ENCODE measurements around the gene AFF4.
"Not testable (repeated sequence)": the region's sequence is repeated elsewhere in the genome, so short reads cannot be mapped to it uniquely, and the experiment has no call there.

Gene AFF4, protein sequence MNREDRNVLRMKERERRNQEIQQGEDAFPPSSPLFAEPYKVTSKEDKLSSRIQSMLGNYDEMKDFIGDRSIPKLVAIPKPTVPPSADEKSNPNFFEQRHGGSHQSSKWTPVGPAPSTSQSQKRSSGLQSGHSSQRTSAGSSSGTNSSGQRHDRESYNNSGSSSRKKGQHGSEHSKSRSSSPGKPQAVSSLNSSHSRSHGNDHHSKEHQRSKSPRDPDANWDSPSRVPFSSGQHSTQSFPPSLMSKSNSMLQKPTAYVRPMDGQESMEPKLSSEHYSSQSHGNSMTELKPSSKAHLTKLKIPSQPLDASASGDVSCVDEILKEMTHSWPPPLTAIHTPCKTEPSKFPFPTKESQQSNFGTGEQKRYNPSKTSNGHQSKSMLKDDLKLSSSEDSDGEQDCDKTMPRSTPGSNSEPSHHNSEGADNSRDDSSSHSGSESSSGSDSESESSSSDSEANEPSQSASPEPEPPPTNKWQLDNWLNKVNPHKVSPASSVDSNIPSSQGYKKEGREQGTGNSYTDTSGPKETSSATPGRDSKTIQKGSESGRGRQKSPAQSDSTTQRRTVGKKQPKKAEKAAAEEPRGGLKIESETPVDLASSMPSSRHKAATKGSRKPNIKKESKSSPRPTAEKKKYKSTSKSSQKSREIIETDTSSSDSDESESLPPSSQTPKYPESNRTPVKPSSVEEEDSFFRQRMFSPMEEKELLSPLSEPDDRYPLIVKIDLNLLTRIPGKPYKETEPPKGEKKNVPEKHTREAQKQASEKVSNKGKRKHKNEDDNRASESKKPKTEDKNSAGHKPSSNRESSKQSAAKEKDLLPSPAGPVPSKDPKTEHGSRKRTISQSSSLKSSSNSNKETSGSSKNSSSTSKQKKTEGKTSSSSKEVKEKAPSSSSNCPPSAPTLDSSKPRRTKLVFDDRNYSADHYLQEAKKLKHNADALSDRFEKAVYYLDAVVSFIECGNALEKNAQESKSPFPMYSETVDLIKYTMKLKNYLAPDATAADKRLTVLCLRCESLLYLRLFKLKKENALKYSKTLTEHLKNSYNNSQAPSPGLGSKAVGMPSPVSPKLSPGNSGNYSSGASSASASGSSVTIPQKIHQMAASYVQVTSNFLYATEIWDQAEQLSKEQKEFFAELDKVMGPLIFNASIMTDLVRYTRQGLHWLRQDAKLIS

DNA sequence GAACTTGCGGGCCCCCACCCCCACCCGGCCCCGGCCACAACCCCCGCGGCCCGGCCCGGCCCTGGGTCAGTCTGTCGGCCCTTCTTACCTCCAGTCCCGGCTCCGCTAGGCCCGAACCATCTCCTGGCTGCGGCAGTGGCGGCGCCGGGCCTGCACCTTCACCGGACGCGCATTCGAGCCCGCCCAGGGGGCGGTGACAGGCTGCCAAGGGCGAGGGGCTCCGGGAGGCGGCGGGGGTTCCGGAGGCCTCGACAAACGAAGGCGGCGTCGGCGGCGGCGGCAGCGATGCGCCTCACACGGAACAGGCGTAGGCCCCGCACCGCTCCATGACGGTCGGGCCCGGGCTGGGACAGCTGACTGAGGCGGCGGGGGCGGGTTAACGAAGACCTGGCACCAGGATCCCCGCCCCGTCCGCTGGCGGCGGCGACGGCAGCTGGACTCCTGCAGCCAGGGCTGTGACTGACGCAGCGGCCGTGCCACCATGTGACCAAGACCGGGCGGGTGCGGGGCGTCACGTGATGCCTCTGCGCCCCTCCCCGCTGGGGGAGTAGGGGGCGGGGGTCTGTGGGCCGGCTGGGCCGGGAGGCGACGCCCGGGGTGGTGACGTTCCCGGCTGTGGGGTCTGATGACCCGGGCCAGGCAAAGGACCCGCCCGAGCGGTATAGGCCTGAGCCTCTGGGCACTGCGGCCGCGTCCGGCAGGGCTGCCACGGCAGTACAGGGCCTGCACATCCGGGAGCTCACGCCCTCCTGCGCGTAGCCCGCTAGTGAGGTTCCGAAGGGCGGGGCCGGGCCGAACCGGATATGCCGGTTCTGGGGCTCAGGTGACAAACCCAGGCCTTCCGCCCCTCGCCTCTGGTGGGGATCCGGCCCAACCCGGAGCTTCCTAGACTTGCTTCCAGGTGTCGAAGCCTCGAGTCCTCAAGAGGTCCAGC, at the start of gene AFF4:
Gene AFF4 (minus strand): TSS at position 464 of the 934 bp plus-strand sequence. CDS start 26,445 bp downstream, outside the sequence.
- DNase-seq (ENCODE audit: low read depth), result peak; percentile 72

DNA sequence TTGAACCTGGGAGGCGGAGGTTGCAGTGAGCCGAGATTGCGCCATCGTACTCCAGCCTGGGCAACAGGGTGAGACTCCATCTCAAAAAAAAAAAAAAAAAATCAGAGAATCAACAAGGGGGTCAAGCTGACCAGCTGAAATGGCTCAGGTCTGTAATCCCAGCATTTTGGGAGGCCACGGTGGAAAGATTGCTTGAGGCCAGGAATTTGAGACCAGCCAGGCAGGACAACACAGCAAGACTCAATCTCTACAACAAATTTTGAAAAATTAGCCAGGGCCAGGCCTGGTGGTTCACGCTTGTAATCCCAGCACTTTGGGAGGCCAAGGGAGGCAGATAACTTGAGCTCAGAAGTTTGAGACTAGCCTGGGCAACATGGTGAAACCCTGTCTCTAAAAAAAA, 45.0 kb upstream of the AFF4 start:
- not testable (repeated sequence) for DNase-seq (ENCODE audit: low read depth)

DNA sequence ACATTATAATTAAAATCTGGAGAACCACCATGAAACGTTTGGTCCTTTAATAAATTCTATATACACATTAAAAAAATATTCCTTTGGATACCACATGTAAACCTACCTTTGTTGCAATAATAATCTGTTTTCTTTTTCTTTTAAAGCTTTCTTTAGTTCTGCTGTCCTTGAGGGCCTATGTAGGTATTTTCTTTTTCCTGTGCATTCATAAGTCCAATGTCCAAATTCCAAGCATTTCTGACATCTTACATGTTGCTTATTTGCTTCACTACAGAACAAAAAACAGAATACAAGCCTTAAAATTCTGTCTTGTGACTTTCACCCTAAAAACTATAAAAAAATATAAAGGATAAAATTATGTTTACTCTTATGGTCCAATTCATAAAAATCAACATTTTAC, 43.2 kb upstream of the AFF4 start:
- no peak for DNase-seq (ENCODE audit: low read depth)

DNA sequence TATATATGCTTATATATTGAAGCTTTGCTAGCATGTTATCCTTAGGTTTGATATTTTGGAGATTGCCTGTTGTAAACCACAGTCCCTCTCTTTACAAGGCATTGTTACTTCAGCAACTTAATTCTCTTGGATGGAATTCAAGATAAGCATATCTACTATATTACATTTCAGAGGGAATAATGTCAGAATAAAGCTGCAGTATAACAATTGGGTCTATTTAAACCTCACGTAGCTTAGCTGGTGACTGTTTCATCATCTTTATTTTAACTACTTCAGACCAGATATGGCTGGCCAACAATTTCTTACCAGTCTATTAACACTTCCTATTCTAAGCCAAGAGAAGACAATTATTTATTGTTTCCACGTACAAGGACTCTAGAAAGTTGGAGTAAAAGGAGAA, 35.8 kb upstream of the AFF4 start:
- no peak for DNase-seq (ENCODE audit: low read depth)

DNA sequence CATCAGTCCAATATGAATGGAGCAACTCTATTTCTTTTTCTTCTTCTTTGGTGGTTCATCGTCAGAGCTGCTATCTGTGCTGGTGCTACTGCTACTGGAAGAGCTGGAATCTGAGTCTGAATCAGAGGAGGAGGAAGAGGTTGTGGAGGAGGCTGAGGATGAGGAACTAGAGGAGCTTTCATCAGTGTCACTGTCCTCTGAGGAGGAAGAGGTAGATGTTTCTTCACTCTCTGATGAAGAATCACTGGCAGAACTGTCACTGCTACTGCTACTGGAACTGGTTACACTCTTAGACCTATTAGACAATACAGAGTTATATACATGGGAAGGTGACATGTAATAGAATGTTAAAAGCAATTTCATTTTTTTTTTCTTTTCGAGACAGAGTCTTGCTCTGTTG, 35.1 kb upstream of the AFF4 start:
- no peak for DNase-seq (ENCODE audit: low read depth)

DNA sequence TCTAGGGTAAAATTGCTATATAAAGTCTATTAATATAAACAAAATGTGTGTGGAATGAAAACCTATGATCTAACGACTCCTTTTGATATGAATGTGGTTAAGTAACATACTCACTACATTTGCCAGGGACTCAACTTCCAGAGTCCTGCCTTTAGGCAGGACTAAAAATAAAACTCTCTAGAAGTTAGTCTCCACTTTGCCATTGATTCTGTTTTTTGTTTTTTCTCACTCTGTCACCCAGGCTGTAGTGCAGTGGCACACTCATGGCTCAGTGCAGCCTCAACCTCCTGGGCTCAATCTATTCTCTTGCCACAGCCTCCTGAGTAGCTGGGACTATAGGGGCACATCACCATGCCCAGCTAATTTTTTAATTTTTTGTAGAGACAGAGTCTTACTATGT, 32.9 kb upstream of the AFF4 start:
- DNase-seq (ENCODE audit: low read depth), result no peak

DNA sequence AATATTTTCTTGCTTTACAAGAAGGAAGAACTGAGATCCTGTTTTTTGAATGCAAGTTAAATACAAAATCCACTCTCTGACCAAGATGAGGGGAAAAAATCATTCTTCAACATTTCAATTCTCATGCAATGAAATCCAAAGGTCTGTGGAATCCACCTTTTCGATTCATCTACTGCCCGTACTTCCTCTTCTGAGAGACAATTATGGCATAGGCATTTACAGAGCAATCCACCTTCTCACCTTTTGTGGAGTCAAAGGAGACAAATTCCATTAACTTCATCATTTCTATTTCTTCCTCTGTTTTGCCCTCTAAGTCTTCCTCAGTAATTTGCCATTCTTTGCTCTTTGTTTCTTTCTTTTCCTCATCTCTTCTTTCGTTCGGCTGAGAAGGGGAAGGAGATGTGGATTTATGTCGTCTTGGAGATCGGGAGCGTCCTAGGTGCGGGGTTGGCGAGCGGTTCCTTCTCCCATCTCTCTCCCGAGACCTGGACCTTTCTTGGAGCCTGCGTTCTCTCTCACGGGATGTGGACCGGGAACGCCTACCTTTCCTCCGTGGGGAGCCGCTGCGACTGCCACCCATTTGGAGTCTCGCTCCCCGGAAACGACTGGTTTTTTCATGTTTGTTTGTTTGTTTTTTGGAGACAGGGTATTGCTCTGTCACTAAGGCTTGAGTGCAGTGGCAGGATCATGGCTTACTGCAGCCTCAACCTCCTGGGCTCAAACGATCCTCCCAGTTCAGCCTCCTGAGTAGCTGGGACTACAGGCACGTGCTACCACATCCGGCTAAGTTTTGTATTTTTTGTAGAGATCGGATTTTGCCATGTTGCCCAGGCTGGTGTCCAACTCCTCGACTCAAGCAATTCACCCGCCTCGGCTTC, 24.3 kb upstream of the AFF4 start:
- no peak for DNase-seq (ENCODE audit: low read depth)

DNA sequence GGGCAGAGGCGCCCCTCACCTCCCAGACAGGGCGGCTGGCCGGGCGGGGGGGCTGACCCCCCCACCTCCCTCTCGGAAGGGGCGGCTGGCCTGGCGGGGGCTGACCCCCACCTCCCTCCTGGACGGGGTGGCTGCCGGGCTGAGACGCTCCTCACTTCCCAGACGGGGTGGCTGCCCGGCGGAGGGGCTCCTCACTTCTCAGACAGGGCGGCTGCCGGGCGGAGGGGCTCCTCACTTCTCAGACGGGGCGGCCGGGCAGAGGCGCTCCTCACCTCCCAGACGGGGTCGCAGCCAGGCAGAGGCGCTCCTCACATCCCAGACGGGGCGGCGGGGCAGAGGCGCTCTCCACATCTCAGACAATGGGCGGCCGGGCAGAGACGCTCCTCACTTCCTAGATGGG, 19.5 kb upstream of the AFF4 start:
- not testable (repeated sequence) for DNase-seq (ENCODE audit: low read depth)

DNA sequence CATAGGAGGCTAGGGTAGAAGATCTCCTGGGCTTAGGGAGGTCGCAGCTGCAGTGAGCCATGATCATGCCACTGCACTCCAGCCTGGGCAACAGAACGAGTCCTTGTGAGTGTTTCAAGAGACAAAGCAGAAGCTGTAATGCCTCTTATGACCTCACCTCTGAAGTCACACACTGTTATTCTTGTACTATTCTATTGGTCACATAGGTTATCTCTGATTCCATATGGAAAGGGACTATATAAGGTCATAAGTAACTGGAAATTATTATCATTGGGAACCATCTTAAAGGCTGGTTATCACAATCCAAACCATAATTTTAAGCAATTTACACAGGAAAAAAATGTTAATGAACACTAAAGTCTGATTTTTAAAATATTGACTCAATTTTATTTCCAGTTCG, 17.9 kb upstream of the AFF4 start:
- DNase-seq (ENCODE audit: low read depth), result no peak

DNA sequence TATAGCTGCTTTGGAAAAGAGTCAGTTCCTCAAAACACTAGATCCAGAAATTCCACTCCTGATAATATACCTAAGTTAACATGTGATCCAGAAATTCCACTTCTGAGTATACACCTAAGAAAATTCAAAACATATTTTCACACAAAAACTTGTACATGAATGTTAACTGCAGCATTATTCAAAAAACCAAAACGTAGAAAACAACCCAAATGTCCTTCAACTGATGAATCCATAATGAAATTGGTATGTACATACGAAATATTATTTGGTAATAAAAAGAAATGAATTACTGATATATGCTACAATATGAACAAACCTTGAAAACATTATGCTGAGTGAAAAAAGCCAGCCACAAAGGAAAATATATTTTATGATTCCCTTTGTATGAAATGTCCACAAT, 16.5 kb upstream of the AFF4 start:
- DNase-seq (ENCODE audit: low read depth), result no peak

DNA sequence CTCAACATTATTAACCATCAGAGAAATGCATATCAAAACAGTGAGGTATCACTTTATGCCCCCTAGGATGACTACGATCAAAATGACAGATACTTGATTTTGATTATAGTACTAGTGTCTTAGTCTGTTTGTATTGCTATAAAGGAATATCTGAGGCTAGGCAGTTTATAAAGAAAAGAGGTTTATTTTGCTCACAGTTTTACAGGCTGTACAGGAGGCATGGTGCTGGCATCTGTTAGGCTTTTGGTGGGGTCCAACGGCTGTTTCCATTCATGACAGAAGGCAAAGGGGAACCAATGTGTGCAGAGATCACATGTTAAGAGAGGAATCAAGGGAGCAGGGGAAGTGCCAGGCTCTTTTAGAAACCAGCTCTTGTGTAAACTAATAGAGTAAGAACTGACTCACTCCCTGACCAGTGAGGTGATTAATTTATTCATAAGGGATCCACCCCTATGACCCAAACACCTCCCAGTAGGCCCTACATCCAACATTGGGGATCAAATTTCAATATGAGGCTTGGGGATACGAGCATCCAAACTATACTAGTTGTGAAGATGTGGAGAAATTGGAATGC, 16.0 kb upstream of the AFF4 start:
- no peak for DNase-seq (ENCODE audit: low read depth)

DNA sequence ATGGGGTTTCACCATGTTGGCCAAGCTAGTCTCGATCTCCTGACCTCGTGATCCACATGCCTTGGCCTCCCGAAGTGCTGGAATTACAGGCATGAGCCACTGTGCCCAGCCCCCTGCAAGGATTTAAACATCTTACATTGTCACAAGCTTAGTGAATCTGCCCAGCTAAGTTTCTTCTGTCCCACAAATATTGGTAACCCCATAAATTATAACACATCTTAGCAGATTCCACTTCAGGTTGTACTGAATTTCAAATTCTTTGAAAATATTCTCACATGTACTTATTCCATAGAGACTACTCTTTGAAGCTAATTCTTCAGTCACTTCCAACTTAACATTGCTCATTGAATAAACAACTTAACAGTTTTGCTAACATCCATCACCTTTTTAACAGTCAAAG, 13.4 kb upstream of the AFF4 start:
- no peak for DNase-seq (ENCODE audit: low read depth)

DNA sequence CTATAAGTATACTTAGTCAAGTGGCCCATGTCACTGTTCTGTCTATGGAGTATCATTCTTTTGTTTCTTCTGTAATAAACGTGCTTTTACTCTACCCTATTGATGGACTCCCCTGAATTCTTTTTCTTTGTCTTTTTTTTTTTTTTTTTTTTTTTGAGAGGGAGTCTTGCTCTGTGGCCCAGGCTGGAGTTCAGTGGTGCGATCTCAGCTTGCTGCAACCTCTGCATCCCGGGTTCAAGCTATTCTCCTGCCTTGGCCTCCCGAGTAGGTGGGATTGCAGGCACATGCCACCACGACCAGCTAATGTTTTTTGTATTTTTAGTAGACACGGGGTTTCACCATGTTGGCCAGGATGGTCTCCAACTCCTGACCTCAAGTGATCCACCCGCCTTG, 9.0 kb upstream of the AFF4 start:
- DNase-seq (ENCODE audit: low read depth), result not testable (repeated sequence)

DNA sequence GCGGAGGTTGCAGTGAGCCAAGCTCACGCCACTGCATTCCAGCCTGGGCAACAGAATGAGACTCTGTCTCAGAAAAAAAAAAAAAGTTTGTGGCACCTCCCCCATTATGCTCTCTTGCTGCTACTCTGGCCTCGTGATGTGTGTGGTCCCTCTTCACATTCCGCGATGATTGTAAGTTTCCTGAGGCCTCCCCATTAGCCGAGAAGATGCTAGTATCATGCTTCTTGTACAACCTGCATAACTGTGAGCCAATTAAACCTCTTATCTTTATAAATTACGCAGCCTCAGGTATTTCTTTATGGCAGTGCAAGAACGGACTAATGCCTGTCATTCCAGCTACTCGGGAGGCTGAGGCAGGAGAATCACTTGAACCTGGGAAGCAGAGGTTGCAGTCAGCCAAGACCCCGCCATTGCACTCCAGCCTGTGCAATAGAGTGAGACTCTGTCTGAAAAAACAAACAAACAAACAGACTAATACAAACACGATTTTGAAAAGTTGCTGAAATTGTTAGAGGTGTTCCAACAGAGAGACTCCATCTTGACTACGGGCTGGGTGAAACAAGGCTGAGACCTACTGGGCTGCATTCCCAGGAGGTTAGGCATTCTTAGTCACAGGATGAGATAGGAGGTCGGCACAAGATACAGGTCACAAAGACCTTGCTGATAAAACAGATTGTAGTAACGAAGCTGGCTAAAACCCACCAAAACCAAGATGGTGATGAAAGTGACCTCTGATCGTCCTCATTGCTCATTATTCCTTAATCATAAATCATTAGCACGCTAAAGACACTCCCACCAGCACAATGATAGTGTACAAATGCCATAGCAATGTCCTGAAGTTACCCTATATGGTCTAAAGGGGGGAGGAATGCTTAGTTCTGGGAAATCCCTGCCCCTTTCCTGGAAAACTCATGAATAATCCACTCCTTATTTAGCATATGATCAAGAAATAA, 8.3 kb upstream of the AFF4 start:
- DNase-seq (ENCODE audit: low read depth), result no peak

DNA sequence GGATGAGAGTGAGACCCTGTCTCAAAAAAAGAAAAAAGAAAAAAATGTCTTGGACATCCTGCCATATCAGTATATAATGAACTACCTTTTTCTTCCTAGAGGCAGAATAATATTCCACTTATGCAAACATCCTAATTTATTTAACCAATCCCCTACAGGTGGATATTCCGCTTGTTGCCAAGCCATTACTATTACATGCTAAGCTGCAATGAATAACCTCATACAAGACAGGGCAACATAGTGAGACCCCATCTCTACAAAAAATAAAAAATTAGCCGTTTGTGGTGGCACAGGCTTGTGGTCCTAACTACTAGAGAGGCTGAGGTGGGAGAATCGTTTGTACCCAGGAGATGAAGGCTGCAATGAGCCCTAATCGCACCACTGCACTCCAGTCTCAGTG, 1.7 kb upstream of the AFF4 start:
- DNase-seq (ENCODE audit: low read depth), result no peak

DNA sequence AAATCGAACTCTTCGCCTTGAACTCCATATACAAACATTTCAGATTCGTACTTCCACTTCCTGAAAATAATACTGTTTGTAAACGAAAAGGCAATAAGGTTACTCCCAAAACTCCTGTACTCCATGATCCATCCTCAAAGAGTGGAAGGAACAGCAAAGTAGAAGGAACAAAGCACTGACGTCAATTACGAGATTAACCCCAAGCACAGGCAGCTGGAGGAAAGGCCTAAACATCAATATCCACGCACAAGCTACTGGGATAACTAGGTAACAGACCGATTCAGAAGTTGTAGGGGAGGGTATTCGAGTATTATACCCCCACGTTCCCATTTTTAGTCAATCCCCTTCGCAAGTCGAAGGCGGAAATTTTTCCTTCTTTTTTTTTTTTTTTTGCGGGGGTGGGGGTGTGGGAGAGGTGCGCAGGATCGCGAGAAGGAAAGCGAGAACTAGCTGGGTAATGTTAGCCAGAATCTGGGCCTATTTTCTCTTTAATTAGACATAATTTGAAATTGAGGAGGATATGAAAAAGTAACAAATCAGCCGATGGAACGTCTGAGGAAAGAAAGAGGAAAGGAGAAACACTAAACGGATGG, 909 bp downstream of the AFF4 start:
- DNase-seq (ENCODE audit: low read depth), result no peak

DNA sequence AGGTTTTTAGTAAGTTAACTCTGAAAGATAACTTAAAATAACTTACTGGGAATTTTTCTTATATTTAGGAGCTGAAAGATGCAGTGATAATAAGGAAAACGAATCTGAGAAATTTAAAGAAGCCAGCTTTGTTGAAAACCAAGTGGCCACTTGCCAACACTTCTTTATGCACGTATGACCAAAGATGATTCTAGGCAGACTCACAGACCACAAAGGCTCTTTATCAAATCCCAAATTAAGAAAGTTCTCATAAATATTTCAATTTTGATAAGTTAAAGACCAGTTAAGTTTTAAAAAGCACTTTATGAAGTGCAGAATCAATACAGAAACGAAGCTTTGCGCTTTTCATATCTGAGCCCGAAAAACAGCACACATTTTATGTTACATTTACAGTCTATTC, 1.5 kb downstream of the AFF4 start:
- no peak for DNase-seq (ENCODE audit: low read depth)

DNA sequence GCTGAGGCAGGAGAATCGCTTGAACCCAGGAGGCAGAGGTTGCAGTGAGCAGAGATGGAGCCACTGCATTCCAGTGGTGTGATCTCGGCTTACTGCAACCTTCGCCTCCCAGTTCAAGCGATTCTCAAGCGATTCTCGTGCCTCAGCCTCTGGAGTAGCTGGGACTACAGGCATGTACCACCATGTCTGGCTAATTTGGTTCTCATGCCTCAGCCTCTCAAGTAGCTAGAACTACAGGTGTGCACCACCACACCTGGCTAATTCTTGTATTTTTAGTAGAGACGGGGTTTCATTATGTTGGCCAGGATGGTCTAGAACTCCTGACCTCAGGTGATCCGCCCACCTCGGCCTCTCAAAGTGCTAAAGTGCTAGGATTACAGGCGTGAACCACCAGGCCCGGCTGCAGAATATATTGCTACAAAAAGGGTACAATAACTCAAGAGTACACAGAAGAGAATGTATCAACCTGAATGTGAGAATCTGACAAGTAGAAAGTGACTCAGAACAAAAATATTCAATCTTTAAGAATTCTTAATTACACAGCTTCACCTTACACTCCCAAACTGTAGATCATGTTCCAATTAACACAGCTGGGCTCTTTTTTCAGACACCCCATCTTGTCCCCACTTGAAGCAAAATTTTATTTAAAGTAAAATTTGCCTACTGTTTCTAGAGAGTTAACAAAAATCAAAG, 2.2 kb downstream of the AFF4 start:
- not testable (repeated sequence) for DNase-seq (ENCODE audit: low read depth)
